Brain microvascular endothelial cell (primary cell): ENCODE data around the gene INCENP.

Source experiments
- DNase-seq: peaks from one replicate; pipeline ENCODE4 v3.0.0-alpha.2; 2020
- H3K27ac ChIP-seq: fragments of 250-450 bp; sonication (Bioruptor Pico); 2 replicates; pipeline ENCODE4 v1.5.1; 2020; ENCODE audit warnings: mild to moderate bottlenecking, moderate library complexity
- H3K27me3 ChIP-seq: fragments of 250-450 bp; sonication (Bioruptor Pico); replicated peaks from 2 replicates; pipeline ENCODE4 v1.5.1; 2020; ENCODE audit warnings: mild to moderate bottlenecking
- H3K36me3 ChIP-seq: fragments of 250-450 bp; sonication (Bioruptor Pico); replicated peaks from 2 replicates; pipeline ENCODE4 v1.5.1; 2020; ENCODE audit warnings: mild to moderate bottlenecking
- H3K4me3 ChIP-seq: 2 replicates; pipeline ENCODE4 v1.5.1; 2011; ENCODE audit warnings: low read depth, mild to moderate bottlenecking, control low read depth, low read length, moderate library complexity
- CTCF ChIP-seq: IDR thresholded peaks from 2 replicates; pipeline ENCODE4 v1.5.1; 2011; ENCODE audit warnings: low read depth, mild to moderate bottlenecking, moderate library complexity, low read length, control low read depth, inconsistent platforms; ENCODE audit errors: missing control alignments
- in situ Hi-C: cut with HindIII; loops from 2 replicates; pipeline ENCODE4 v1.10.0; 2017; ENCODE audit warnings: low sequenced_read_pairs, low pct_ligation_motif_present

Gene INCENP

GRCh38 chr11:62087694-62088093, 36.1 kb upstream of the INCENP start:
- Histone ChIP-seq H3K36me3 (no peaks in the 10 kb centered on the region), H3K27me3 (no peaks in the 10 kb centered on the region), H3K4me3 (no peak overlapping the region), H3K27ac (no peak overlapping the region)
- in situ Hi-C loops = no loop called here
- TF ChIP-seq CTCF = no peak
- DNase-seq = no peak

GRCh38 chr11:62088331-62088933, 35.4 kb upstream of the INCENP start:
- H3K27ac ChIP-seq = no peak overlapping the region
- no peaks in the 10 kb centered on the region for H3K27me3 ChIP-seq
- no peak overlapping the region for H3K4me3 ChIP-seq
- no peak for TF ChIP-seq CTCF
- no peak for DNase-seq
- in situ Hi-C loops = no loop called here
- H3K36me3 ChIP-seq = no peaks in the 10 kb centered on the region

GRCh38 chr11:62103141-62103540, 20.7 kb upstream of the INCENP start:
- no peak overlapping the region for H3K4me3 ChIP-seq
- in situ Hi-C loops = loop anchor here (25.0 kb wide), 1 partner anchor 191 kb away; the partner anchor contains the start of gene RAB3IL1
- H3K36me3 ChIP-seq = no peaks in the 10 kb centered on the region
- H3K27ac ChIP-seq = no peak overlapping the region
- no peak for DNase-seq
- H3K27me3 ChIP-seq = no peaks in the 10 kb centered on the region
- no peak for TF ChIP-seq CTCF

GRCh38 chr11:62103986-62104385, 19.8 kb upstream of the INCENP start:
- Histone ChIP-seq H3K36me3 (no peaks in the 10 kb centered on the region), H3K27ac (no peak overlapping the region), H3K4me3 (no peak overlapping the region), H3K27me3 (no peaks in the 10 kb centered on the region)
- DNase-seq = no peak
- in situ Hi-C loops = loop anchor here (25.0 kb wide), 1 partner anchor 192 kb away; the partner anchor contains the start of gene RAB3IL1
- no peak for TF ChIP-seq CTCF

GRCh38 chr11:62104816-62105653, 18.8 kb upstream of the INCENP start:
- Histone ChIP-seq H3K36me3 (no peaks in the 10 kb centered on the region), H3K27ac (no peak overlapping the region), H3K4me3 (no peak overlapping the region), H3K27me3 (no peaks in the 10 kb centered on the region)
- in situ Hi-C loops = loop anchor here (25.0 kb wide), 1 partner anchor 193 kb away; the partner anchor contains the start of gene RAB3IL1
- DNase-seq = no peak
- TF ChIP-seq CTCF = no peak
